ENCODE data around the gene ZNF304.
A peak's percentile ranks its signal among the peaks of the same experiment; 100 is the strongest.

Gene ZNF304

DNA sequence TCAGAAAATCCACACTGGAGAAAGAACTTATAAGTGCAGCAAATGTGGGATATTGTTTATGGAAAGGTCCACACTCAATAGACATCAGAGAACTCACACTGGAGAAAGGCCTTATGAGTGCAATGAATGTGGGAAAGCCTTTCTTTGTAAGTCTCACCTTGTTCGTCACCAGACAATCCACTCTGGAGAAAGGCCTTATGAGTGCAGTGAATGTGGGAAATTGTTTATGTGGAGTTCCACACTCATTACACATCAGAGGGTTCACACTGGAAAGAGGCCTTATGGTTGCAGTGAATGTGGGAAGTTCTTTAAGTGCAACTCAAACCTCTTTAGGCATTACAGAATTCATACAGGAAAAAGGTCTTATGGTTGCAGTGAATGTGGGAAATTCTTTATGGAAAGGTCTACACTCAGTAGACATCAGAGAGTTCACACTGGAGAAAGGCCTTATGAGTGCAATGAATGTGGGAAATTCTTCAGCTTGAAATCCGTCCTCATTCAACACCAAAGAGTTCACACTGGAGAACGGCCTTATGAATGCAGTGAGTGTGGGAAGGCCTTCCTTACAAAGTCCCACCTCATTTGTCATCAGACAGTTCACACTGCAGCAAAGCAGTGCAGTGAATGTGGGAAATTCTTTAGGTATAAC is 26.6 kb downstream of the ZNF304 start:
- no peak overlapping the region for H3K4me3 ChIP-seq (ENCODE audit: low read depth, low read length)
- DNase-seq (ENCODE audit: low read depth) = no peak
- TF ChIP-seq POLR2A (IDR thresholded peaks at IDR 0.05; ENCODE audit: extremely low read depth, insufficient read length) (no peak), MYC (IDR thresholded peaks at IDR 0.05; ENCODE audit: low read depth, low read length) (no peak)
- TF ChIP-seq, protein P1, sequence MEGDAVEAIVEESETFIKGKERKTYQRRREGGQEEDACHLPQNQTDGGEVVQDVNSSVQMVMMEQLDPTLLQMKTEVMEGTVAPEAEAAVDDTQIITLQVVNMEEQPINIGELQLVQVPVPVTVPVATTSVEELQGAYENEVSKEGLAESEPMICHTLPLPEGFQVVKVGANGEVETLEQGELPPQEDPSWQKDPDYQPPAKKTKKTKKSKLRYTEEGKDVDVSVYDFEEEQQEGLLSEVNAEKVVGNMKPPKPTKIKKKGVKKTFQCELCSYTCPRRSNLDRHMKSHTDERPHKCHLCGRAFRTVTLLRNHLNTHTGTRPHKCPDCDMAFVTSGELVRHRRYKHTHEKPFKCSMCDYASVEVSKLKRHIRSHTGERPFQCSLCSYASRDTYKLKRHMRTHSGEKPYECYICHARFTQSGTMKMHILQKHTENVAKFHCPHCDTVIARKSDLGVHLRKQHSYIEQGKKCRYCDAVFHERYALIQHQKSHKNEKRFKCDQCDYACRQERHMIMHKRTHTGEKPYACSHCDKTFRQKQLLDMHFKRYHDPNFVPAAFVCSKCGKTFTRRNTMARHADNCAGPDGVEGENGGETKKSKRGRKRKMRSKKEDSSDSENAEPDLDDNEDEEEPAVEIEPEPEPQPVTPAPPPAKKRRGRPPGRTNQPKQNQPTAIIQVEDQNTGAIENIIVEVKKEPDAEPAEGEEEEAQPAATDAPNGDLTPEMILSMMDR (IDR thresholded peaks at IDR 0.05; ENCODE audit: low read depth, low read length) = no peak

DNA sequence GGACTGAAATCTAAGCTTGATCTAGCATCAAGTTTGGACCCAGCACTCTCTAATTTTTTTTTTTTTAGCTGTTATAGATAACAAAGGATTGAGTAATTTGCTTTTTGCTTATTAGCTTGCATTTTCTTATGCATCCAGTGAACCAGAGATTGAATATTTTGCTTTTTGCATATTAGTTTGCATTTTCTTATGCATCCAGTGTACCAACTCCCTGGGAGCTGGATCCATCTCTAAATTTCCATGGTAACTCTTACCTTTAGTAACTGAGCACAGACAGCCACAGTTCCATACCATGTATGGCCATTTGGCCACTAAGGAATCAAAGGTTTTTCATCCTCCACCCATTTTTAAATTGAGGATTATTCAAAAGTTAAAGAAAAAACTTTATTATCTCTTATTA is 29.9 kb downstream of the ZNF304 start:
- no peak overlapping the region for H3K4me3 ChIP-seq (ENCODE audit: low read depth, low read length)

DNA sequence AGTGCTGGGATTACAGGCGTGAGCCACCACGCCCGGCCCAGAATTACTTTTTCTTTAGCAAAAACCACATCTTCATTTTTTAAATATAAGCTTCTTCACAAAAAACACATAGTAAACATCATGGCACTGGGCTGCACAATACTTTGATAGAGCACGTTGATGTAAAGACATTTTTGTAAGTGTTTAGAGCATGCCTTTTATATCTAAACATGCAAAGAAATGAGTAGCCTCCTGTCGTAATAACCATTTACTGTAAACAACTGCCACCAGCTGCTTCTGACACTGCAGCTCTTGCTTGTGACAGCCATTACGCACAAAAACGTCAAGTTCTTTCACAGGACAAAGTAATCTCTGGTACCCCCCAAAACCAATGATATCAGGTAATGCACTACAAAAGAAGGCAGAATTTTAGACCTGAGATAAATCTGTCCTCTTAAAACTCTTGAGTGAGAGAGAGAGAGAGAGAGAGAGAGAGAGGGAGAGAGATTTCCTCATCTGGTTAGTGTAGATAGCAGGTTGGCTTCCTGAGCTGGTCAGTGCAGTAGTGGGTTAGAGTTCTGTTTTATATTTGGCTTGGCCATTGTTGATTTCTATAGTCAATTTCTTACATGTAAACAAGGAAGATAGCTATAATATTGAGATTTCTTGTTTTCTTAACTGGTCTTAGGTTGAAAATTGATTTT is 31.9 kb downstream of the ZNF304 start:
- no peak for DNase-seq (ENCODE audit: low read depth)
- no peak overlapping the region for H3K4me3 ChIP-seq (ENCODE audit: low read depth, low read length)
- no peak for TF ChIP-seq POLR2A (IDR thresholded peaks at IDR 0.05; ENCODE audit: extremely low read depth, insufficient read length)
- TF ChIP-seq, protein P2, sequence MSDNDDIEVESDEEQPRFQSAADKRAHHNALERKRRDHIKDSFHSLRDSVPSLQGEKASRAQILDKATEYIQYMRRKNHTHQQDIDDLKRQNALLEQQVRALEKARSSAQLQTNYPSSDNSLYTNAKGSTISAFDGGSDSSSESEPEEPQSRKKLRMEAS (IDR thresholded peaks at IDR 0.05; ENCODE audit: low read depth, low read length) = no peak
- no peak for TF ChIP-seq MYC (IDR thresholded peaks at IDR 0.05; ENCODE audit: low read depth, low read length)
- TF ChIP-seq, protein P1 (IDR thresholded peaks at IDR 0.05; ENCODE audit: low read depth, low read length) = no peak

More for the DNA sequence above, 29.9 kb downstream of the ZNF304 start:
- DNase-seq (ENCODE audit: low read depth) = no peak
- TF ChIP-seq, protein P1 (IDR thresholded peaks at IDR 0.05; ENCODE audit: low read depth, low read length) = no peak
- TF ChIP-seq POLR2A (IDR thresholded peaks at IDR 0.05; ENCODE audit: extremely low read depth, insufficient read length) = no peak

DNA sequence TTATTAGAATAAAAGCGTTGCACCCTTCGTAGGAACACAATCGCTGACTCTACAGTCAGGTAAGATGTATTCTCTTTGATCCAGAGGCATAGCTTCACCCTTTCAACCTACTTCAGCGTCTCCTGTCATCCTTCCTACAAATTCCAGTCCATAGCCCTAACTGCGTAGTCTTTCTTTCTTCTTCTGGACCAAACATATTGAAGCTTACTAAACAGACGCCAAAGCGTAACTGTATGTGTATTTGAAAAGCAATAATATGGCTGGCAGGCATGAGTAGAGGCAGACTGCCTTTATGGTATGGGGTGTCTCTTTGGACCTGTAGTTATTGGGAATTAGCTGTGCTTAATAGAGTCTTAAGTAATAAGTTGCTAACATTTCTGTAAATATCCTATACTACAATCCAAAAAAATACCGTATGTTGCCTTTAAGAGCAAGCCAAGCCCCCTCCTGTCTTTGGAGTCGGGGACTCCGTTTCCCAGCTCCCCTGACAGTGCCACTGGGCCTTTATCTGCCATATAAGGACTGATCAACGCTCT is 38.2 kb downstream of the ZNF304 start:
- peak overlapping the region; percentile 49 for H3K4me3 ChIP-seq (ENCODE audit: low read depth, low read length)
- DNase-seq (ENCODE audit: low read depth) = no peak
- TF ChIP-seq POLR2A (IDR thresholded peaks at IDR 0.05; ENCODE audit: extremely low read depth, insufficient read length) = no peak
- TF ChIP-seq, protein P1 (IDR thresholded peaks at IDR 0.05; ENCODE audit: low read depth, low read length) = no peak

DNA sequence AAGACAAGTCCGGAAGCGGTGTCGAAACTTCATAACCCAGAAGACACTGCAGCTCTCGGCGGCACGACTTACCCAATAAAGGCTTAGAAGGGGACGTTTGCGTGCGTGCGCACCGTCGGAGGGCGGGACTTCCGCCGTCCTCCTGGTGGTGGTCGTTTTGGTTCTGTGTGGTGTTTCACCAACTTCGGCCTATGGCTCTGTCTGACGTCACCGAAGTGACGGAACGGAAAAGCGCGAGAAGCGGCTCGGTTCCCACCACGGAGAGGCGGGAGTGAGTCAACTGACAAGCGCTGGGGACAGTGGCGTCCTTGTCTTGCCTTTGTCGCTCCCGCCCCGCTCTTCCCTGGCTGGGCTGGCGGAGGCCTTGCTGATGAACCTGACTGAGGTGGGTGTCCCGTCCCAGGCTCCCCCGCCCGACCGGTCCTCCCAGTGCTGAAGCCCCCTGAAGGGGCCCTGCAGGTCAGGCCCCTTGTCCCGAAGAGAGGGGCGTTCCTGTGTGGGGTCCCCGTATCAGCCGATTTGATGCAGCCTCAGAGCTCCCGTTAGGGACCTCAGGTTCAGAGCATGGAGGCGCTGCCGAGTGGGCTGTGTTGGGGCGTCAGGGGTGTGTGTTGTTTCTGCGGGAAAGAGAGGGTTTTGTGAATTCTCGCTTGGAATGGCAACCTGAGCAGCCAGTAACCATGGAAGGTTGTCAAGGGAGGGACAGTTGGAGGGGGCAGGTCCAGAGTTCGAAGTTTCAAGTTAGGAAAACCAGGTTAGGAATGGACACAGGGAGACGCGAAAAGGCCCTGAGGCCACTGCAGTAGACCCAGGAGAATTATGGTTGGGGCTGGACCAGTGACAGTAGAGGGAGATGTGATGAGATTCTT is 38.9 kb downstream of the ZNF304 start, which contains the start of gene ZNF548:
Gene ZNF548 (plus strand): TSS at position 125 of the 869 bp plus-strand sequence. CDS start 246 bp downstream, at position 371.
- H3K4me3 ChIP-seq (ENCODE audit: low read depth, low read length) = peak within 1 kb of the TSS; percentile 82
- peak; percentile 97 for DNase-seq (ENCODE audit: low read depth)

More for the DNA sequence above, 38.9 kb downstream of the ZNF304 start, which contains the start of gene ZNF548:
- TF ChIP-seq, protein P2 (IDR thresholded peaks at IDR 0.05; ENCODE audit: low read depth, low read length) = peak; percentile 49; the same call in 1 of the 2 replicates
- TF ChIP-seq, protein P1 (IDR thresholded peaks at IDR 0.05; ENCODE audit: low read depth, low read length) = no peak
- TF ChIP-seq MYC (IDR thresholded peaks at IDR 0.05; ENCODE audit: low read depth, low read length) (no peak), POLR2A (IDR thresholded peaks at IDR 0.05; ENCODE audit: extremely low read depth, insufficient read length) (peak; percentile 37)
